ENCODE data around the gene YES1. TPM values are rescaled to one million over a fixed set of nuclear protein-coding genes. Genes with fewer than 3 reads are reported as not detected.

The YES1 gene
- total and polyA plus RNA-seq, 2 of the 13 experiments (the other 11 are each of a cell fraction or from before 2014, with no cell fraction given), result 17.2 to 70.8 TPM

DNA sequence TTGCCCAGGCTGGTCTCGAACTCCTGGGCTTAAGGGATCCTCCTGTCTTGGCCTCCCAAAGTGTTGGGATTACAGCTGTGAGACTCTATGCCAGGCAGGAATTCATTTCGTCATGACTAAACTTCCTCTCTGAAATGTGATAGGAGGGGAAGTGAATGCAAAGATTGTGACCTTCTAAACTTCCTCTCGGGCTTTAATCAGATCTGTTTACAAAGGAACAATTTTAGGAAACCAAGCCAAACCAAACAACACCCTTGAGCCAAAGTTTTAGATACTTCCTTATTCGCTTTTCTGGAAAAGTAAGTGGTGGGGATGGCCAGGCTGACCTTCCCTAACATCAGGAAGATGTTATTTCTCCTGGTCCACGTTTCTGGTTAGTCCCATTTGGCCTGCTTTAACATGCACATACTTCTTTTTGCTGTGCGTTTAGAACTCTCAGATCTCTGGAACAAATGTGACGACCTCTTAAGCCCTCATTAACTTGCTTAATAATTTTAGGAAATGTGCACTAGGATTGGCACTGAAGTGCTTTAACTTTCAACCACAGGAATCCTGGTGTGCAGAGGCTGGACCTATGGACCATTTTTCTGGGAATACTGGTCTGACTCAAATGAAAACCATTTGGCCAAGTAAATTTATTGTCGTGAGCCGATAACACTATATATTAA, 33.2 kb upstream of the YES1 start (continued):
- TF ChIP-seq, protein P1, sequence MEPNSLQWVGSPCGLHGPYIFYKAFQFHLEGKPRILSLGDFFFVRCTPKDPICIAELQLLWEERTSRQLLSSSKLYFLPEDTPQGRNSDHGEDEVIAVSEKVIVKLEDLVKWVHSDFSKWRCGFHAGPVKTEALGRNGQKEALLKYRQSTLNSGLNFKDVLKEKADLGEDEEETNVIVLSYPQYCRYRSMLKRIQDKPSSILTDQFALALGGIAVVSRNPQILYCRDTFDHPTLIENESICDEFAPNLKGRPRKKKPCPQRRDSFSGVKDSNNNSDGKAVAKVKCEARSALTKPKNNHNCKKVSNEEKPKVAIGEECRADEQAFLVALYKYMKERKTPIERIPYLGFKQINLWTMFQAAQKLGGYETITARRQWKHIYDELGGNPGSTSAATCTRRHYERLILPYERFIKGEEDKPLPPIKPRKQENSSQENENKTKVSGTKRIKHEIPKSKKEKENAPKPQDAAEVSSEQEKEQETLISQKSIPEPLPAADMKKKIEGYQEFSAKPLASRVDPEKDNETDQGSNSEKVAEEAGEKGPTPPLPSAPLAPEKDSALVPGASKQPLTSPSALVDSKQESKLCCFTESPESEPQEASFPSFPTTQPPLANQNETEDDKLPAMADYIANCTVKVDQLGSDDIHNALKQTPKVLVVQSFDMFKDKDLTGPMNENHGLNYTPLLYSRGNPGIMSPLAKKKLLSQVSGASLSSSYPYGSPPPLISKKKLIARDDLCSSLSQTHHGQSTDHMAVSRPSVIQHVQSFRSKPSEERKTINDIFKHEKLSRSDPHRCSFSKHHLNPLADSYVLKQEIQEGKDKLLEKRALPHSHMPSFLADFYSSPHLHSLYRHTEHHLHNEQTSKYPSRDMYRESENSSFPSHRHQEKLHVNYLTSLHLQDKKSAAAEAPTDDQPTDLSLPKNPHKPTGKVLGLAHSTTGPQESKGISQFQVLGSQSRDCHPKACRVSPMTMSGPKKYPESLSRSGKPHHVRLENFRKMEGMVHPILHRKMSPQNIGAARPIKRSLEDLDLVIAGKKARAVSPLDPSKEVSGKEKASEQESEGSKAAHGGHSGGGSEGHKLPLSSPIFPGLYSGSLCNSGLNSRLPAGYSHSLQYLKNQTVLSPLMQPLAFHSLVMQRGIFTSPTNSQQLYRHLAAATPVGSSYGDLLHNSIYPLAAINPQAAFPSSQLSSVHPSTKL (CRISPR knock-in tag; IDR thresholded peaks at IDR 0.05), result peak; percentile 51
- TF ChIP-seq, protein P2, sequence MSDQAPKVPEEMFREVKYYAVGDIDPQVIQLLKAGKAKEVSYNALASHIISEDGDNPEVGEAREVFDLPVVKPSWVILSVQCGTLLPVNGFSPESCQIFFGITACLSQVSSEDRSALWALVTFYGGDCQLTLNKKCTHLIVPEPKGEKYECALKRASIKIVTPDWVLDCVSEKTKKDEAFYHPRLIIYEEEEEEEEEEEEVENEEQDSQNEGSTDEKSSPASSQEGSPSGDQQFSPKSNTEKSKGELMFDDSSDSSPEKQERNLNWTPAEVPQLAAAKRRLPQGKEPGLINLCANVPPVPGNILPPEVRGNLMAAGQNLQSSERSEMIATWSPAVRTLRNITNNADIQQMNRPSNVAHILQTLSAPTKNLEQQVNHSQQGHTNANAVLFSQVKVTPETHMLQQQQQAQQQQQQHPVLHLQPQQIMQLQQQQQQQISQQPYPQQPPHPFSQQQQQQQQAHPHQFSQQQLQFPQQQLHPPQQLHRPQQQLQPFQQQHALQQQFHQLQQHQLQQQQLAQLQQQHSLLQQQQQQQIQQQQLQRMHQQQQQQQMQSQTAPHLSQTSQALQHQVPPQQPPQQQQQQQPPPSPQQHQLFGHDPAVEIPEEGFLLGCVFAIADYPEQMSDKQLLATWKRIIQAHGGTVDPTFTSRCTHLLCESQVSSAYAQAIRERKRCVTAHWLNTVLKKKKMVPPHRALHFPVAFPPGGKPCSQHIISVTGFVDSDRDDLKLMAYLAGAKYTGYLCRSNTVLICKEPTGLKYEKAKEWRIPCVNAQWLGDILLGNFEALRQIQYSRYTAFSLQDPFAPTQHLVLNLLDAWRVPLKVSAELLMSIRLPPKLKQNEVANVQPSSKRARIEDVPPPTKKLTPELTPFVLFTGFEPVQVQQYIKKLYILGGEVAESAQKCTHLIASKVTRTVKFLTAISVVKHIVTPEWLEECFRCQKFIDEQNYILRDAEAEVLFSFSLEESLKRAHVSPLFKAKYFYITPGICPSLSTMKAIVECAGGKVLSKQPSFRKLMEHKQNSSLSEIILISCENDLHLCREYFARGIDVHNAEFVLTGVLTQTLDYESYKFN (CRISPR knock-in tag; conservative IDR thresholded peaks at IDR 0.05), result peak; percentile 81
- no peak for TF ChIP-seq SMC3 (IDR thresholded peaks at IDR 0.05; ENCODE audit: low read length)
- TF ChIP-seq, protein P3, sequence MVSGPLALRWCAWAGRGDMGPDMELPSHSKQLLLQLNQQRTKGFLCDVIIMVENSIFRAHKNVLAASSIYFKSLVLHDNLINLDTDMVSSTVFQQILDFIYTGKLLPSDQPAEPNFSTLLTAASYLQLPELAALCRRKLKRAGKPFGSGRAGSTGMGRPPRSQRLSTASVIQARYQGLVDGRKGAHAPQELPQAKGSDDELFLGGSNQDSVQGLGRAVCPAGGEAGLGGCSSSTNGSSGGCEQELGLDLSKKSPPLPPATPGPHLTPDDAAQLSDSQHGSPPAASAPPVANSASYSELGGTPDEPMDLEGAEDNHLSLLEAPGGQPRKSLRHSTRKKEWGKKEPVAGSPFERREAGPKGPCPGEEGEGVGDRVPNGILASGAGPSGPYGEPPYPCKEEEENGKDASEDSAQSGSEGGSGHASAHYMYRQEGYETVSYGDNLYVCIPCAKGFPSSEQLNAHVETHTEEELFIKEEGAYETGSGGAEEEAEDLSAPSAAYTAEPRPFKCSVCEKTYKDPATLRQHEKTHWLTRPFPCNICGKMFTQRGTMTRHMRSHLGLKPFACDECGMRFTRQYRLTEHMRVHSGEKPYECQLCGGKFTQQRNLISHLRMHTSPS (CRISPR knock-in tag; IDR thresholded peaks at IDR 0.05; ENCODE audit: low read depth), result no peak
- TF ChIP-seq RFXAP (CRISPR knock-in tag; IDR thresholded peaks at IDR 0.05; ENCODE audit: borderline replicate concordance), result no peak
- TF ChIP-seq, protein P4, sequence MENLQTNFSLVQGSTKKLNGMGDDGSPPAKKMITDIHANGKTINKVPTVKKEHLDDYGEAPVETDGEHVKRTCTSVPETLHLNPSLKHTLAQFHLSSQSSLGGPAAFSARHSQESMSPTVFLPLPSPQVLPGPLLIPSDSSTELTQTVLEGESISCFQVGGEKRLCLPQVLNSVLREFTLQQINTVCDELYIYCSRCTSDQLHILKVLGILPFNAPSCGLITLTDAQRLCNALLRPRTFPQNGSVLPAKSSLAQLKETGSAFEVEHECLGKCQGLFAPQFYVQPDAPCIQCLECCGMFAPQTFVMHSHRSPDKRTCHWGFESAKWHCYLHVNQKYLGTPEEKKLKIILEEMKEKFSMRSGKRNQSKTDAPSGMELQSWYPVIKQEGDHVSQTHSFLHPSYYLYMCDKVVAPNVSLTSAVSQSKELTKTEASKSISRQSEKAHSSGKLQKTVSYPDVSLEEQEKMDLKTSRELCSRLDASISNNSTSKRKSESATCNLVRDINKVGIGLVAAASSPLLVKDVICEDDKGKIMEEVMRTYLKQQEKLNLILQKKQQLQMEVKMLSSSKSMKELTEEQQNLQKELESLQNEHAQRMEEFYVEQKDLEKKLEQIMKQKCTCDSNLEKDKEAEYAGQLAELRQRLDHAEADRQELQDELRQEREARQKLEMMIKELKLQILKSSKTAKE (CRISPR knock-in tag; IDR thresholded peaks at IDR 0.05; ENCODE audit: borderline replicate concordance), result no peak

Data from HepG2 (cell line).